Cardiac muscle cell (in vitro differentiated cells and primary cell): ENCODE data around the gene LLGL1. TPM values are rescaled to one million over a fixed set of nuclear protein-coding genes. Genes with fewer than 3 reads are reported as not detected.

Experiments used
- DNase-seq, 2 donors: peaks; one replicate each; pipeline versions ENCODE4 v3.0.0 to v3.0.0-alpha.2; 2010 to 2017; ENCODE audit warnings: low read depth in 1 of 2, low spot score in 1 of 2
- H3K27ac ChIP-seq: fragments of 200-600 bp; sonication (generic); 2 replicates; pipeline ENCODE4 v1.5.1; 2016
- H3K27me3 ChIP-seq: fragments of 200-600 bp; sonication (generic); 2 replicates; pipeline ENCODE4 v1.6.0; 2016; ENCODE audit warnings: control low read depth
- H3K36me3 ChIP-seq: fragments of 200-600 bp; sonication (generic); 2 replicates; pipeline ENCODE4 v1.5.1; 2016; ENCODE audit warnings: control low read depth
- H3K4me1 ChIP-seq: fragments of 200-600 bp; sonication (generic); 2 replicates; pipeline ENCODE4 v1.8.1; 2017; ENCODE audit warnings: low read depth, mild to moderate bottlenecking, mixed run types
- H3K4me3 ChIP-seq: fragments of 200-600 bp; sonication (generic); 2 replicates; pipeline ENCODE4 v1.5.1; 2016; ENCODE audit warnings: mild to moderate bottlenecking
- H3K9me3 ChIP-seq: fragments of 200-600 bp; sonication (generic); 2 replicates; pipeline ENCODE4 v1.5.1; 2017; ENCODE audit warnings: low read depth, mild to moderate bottlenecking, control low read depth
- polyA plus RNA-seq: library from polyadenylated mRNA; unstranded; fragments of >200 nt; fragmentation: Nextera tagmentation; extraction: Ambion mirVana; gene quantifications from 2 replicates; pipeline ENCODE4 v1.2.1, GENCODE V29; 2016
- total RNA-seq: library from RNA; depleted of rRNA; stranded (reverse); fragments of >200 nt; gene quantifications from 2 replicates; pipeline ENCODE4 v1.2.3, GENCODE V29; 2016
- TF ChIP-seq, protein P1 (sequence below): IDR thresholded peaks from 2 replicates; pipeline ENCODE4 v1.5.1; 2012; ENCODE audit warnings: low read depth, mild to moderate bottlenecking, low read length

Gene LLGL1
- total and polyA plus RNA-seq, 2 experiments from 2014 or later, result 5.9 to 83.8 TPM

DNA sequence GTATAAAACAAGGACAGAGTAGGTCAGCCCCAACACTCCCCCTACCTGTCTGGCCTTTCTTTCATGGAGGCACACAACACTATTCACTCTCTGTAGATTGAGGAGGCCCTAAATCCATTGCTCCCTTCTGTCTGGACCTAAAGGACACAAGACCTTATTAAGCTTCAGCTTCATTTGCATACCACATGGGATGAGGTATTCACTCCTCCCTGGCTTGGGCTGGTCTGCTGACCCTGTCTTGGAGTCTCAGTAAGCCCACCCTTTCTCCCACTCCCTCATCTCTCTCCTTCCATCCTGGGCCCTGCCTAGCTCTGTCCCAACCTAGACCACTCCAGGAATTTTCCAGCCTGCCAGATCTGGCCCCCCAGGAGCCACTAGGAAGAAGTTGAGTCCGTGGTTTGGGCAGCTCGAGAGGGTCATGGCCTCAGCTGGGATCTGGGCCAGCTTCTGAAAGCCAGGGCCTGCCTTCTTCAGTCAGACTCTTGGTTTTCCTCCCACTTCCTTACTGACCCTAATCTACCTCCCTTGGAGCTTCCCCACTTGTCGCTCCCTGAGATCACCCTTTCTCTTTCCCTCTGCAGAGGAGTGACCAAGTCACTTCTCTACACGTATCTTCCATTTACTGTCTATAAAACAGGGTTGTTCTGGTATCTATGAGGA is 6.5 kb upstream of the LLGL1 start:
- no peaks in the 10 kb centered on the region for H3K36me3 ChIP-seq
- H3K9me3 ChIP-seq, result no peaks in the 10 kb centered on the region
- no peaks in the 10 kb centered on the region for H3K4me1 ChIP-seq
- DNase-seq, result peak in 1 of 2 donors; percentile 84
- peak overlapping the region; percentile 44 for H3K27ac ChIP-seq
- no peak overlapping the region for H3K4me3 ChIP-seq
- TF ChIP-seq, protein P1, sequence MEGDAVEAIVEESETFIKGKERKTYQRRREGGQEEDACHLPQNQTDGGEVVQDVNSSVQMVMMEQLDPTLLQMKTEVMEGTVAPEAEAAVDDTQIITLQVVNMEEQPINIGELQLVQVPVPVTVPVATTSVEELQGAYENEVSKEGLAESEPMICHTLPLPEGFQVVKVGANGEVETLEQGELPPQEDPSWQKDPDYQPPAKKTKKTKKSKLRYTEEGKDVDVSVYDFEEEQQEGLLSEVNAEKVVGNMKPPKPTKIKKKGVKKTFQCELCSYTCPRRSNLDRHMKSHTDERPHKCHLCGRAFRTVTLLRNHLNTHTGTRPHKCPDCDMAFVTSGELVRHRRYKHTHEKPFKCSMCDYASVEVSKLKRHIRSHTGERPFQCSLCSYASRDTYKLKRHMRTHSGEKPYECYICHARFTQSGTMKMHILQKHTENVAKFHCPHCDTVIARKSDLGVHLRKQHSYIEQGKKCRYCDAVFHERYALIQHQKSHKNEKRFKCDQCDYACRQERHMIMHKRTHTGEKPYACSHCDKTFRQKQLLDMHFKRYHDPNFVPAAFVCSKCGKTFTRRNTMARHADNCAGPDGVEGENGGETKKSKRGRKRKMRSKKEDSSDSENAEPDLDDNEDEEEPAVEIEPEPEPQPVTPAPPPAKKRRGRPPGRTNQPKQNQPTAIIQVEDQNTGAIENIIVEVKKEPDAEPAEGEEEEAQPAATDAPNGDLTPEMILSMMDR, result no peak
- no peaks in the 10 kb centered on the region for H3K27me3 ChIP-seq

DNA sequence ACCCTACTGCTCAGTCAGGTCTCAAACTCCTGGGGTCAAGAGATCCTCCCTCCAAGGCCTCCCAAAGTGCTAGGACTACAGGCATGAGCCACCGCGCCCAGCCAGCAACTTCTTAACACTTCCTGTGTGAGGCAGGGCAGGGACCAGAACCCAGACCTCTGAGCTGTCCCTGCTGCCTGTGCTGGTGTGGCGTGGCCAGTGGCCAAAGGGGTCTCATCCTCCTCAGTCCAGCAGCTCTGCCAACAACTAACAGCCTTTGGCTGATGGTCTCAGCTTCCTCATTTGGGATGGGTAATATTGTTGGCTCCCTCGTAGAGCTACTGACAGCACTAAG is 1.4 kb upstream of the LLGL1 start:
- no peaks in the 10 kb centered on the region for H3K36me3 ChIP-seq
- H3K4me3 ChIP-seq, result no peak overlapping the region
- DNase-seq, result no peak
- H3K4me1 ChIP-seq, result peaks cover 17% of the 10 kb centered on the region
- H3K9me3 ChIP-seq, result no peaks in the 10 kb centered on the region
- peak overlapping the region; percentile 85 for H3K27ac ChIP-seq
- H3K27me3 ChIP-seq, result no peaks in the 10 kb centered on the region
- TF ChIP-seq, protein P1, result no peak

DNA sequence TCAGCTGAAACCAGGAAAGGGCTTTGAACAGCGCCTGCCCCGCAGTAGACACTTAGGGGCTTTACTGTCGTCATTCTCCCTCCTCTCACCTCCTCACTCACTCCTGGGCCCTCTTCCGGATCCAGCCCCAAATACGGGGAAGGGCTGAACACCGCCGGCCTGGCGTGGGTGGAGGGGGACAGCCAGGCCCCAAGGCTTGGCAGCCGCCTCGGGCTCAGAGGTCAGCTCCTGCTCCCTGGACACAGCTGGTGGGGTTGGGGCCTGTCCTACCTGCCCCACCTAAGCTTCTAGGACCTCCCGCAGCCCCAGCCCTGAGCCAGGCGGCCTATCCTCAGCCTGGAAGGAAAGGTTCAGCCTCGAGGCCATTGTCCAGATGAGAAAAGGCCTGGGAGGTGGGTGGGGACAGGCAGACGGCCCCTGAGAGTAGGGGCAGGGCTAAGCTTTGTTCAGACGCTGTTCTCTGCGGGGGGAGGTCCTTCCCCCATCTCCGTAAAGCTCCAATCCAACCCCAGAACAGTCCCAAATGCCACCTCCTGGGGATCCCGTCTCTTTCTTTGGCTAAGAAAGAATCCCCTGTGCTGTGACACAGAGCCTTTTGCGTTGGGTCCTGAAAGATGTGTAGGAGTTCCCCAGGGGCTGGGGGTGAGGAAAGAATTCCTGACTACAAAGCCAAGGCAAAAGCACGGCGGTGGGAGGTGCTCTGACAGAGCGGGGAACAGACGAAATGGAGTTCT is 881 bp upstream of the LLGL1 start:
- Histone ChIP-seq H3K4me3 (no peak overlapping the region), H3K36me3 (no peaks in the 10 kb centered on the region), H3K27me3 (no peaks in the 10 kb centered on the region), H3K4me1 (peaks cover 17% of the 10 kb centered on the region), H3K9me3 (no peaks in the 10 kb centered on the region), H3K27ac (peak overlapping the region; percentile 85)
- peak; percentile 39 to 75 for DNase-seq
- TF ChIP-seq, protein P1, result no peak

DNA sequence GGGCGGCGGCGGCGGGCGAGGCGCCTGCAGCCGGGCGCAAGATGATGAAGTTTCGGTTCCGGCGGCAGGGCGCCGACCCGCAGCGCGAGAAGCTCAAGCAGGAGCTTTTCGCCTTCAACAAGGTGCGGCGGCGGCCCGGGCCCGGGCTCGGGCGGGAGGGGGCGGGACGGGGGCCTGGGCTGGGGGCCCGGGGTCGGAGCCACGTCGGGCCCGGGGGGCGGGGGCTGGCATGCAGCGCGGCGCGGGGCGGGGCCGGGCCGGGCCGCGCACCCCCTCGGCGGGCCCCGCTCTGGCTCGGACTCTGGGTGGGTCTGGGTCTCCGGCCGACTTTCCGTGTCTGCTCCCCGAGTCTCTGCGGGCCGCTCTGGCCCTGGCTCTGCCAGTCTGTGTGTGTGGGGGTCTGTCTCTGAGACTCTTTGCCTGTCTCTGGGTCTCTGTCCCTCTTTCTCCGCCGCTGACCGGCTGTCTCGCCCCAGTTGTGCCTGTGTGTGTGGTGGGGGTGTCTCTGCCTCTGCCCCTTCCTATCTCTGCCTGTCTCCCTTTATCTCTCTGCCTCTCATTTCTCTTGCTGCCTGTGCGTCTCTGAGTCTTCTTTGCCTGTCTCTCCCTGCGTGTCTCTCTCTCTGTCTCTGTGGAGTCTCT is 328 bp downstream of the LLGL1 start:
- TF ChIP-seq, protein P1, result no peak
- no peaks in the 10 kb centered on the region for H3K36me3 ChIP-seq
- peak overlapping the region; percentile 71 for H3K27ac ChIP-seq
- H3K4me3 ChIP-seq, result peak overlapping the region; percentile 72
- peak in 1 of 2 donors; percentile 12 for DNase-seq
- no peaks in the 10 kb centered on the region for H3K27me3 ChIP-seq
- peaks cover 19% of the 10 kb centered on the region for H3K4me1 ChIP-seq
- no peaks in the 10 kb centered on the region for H3K9me3 ChIP-seq

DNA sequence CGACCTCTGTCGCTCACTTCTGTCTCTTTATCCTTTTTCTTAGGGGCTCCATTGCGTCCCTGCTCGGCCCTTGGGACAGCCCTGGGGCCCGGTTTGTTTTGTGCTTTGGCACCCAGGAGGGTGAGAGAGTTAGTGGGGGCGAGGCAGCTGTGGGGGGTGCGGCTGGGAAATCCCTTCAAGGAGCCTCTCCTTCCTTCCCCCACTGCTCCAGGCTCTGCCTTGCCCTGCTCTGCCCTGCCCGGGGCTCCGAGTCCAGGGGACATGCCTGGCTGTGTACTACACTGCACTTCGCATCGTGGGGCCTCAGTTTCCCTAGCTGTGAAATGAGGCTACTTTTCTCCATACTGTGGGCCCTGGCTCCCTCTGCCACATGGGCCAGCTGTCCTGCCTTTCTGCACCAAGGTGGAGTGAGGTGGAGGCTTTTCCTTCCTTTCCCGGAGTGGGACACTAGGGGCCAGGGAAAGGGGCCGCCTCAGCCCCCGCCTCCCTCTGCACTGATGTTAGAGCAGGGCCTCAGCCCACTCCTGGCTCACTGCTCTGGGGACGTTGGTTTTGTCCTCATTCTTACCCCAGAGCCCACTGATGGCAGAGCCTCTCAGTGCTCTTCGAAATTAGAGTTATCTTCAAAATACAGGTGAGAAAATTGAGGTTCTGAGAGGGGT is 980 bp downstream of the LLGL1 start:
- TF ChIP-seq, protein P1, result no peak
- no peak for DNase-seq
- Histone ChIP-seq H3K27ac (no peak overlapping the region), H3K27me3 (no peaks in the 10 kb centered on the region), H3K36me3 (no peaks in the 10 kb centered on the region), H3K4me1 (peaks cover 20% of the 10 kb centered on the region), H3K9me3 (no peaks in the 10 kb centered on the region), H3K4me3 (peak overlapping the region; percentile 72)
